Loucy (cell line): ENCODE data around the gene TNPO3.
A peak's percentile ranks its signal among the peaks of the same experiment; 100 is the strongest.
"Not testable (repeated sequence)": the region's sequence is repeated elsewhere in the genome, so short reads cannot be mapped to it uniquely, and the experiment has no call there.

Experiments
- H2AFZ ChIP-seq: fragments of 200-600 bp; sonication (generic); 2 replicates; pipeline ENCODE4 v1.6.0; 2016; ENCODE audit warnings: antibody characterized with exemption, mild to moderate bottlenecking, low read length, moderate library complexity
- H3F3A ChIP-seq: fragments of 200-600 bp; 2 replicates; pipeline ENCODE4 v1.6.0; 2016; ENCODE audit warnings: antibody characterized with exemption, low read depth, mild to moderate bottlenecking
- H3K27me3 ChIP-seq: fragments of 200-600 bp; sonication (generic); 2 replicates; pipeline ENCODE4 v1.6.1; 2014; ENCODE audit warnings: low read length, mild to moderate bottlenecking; ENCODE audit not compliant: insufficient read depth, poor library complexity, severe bottlenecking
- H3K36me3 ChIP-seq: fragments of 200-600 bp; sonication (generic); 2 replicates; pipeline ENCODE4 v1.6.1; 2016; ENCODE audit warnings: low read length; ENCODE audit not compliant: insufficient read depth
- H3K4me1 ChIP-seq: fragments of 200-600 bp; sonication (generic); 2 replicates; pipeline ENCODE4 v1.5.1; 2014; ENCODE audit warnings: low read length, mild to moderate bottlenecking; ENCODE audit not compliant: insufficient read depth, poor library complexity, severe bottlenecking
- H3K4me2 ChIP-seq: fragments of 200-600 bp; sonication (generic); 2 replicates; pipeline ENCODE4 v1.6.0; 2014; ENCODE audit warnings: antibody characterized with exemption, low read length, low read depth, mild to moderate bottlenecking; ENCODE audit not compliant: poor library complexity, severe bottlenecking
- H3K4me3 ChIP-seq: fragments of 200-600 bp; sonication (generic); 2 replicates; pipeline ENCODE4 v1.5.1; 2014; ENCODE audit warnings: low read length, mild to moderate bottlenecking, mixed read lengths; ENCODE audit not compliant: poor library complexity, severe bottlenecking
- H3K79me2 ChIP-seq: fragments of 200-600 bp; sonication (generic); 2 replicates; pipeline ENCODE4 v1.6.1; 2014; ENCODE audit warnings: low read length; ENCODE audit not compliant: insufficient read depth
- H3K9ac ChIP-seq: fragments of 200-600 bp; sonication (generic); 2 replicates; pipeline ENCODE4 v1.6.0; 2014; ENCODE audit warnings: mild to moderate bottlenecking, low read depth, low read length, moderate library complexity; ENCODE audit not compliant: poor library complexity, severe bottlenecking
- H3K9me2 ChIP-seq: fragments of 200-600 bp; sonication (generic); replicated peaks from 2 replicates; pipeline ENCODE4 v1.6.1; 2016; ENCODE audit warnings: low read depth, low read length, mixed read lengths
- H3K9me3 ChIP-seq: fragments of 200-600 bp; sonication (generic); 2 replicates; pipeline ENCODE4 v1.6.1; 2014; ENCODE audit warnings: mild to moderate bottlenecking, antibody characterized with exemption, low read length, low read depth; ENCODE audit not compliant: insufficient read depth
- H4K20me1 ChIP-seq: fragments of 200-600 bp; sonication (generic); 2 replicates; pipeline ENCODE4 v1.6.0; 2014; ENCODE audit warnings: antibody characterized with exemption, low read length, mild to moderate bottlenecking; ENCODE audit not compliant: insufficient read depth, poor library complexity, severe bottlenecking
- EZH2phosphoT487 ChIP-seq: fragments of 200-600 bp; IDR thresholded peaks from 2 replicates; pipeline ENCODE4 v1.6.1; 2018; ENCODE audit warnings: antibody characterized with exemption, mild to moderate bottlenecking, moderate library complexity, borderline replicate concordance
- TF ChIP-seq, protein P1 (sequence below): fragments of 200-600 bp; sonication (generic); conservative IDR thresholded peaks from 2 replicates; pipeline ENCODE4 v1.5.1; 2014; ENCODE audit warnings: mild to moderate bottlenecking, antibody characterized with exemption, low read length

The TNPO3 gene

DNA sequence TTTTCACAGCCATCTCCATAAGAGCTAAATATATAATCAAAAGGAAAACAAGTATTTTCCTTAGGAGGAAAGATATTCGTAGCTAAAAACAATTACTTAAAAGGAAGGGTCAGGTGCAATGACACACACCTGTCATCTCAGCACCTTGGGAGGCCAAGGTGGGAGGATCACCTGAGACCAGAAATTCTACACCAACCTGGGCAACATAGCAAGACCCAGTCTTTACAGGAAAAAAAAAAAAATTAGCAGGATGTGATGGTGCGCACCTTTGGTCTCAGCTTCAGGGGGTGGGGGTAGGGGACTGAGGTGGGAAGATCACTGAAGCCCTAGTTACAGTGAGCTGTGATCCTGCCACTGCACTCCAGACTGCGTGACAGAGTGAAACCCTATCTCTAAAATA lies 11.9 kb downstream of the TNPO3 start:
- Histone ChIP-seq H3K27me3 (no peaks in the 10 kb centered on the region), H2AFZ (no peak overlapping the region), H3K9me3 (no peaks in the 10 kb centered on the region), H3K79me2 (peaks cover 100% of the 10 kb centered on the region), H3F3A (no peaks in the 10 kb centered on the region), H3K4me3 (peak overlapping the region; percentile 47), H3K36me3 (peaks cover 26% of the 10 kb centered on the region), H3K4me2 (peak overlapping the region; percentile 78), H3K9ac (no peak overlapping the region), H3K9me2 (no peaks in the 10 kb centered on the region), H3K4me1 (peaks cover 62% of the 10 kb centered on the region), H4K20me1 (peaks cover 85% of the 10 kb centered on the region)
- TF ChIP-seq EZH2phosphoT487: no peak
- TF ChIP-seq, protein P1, sequence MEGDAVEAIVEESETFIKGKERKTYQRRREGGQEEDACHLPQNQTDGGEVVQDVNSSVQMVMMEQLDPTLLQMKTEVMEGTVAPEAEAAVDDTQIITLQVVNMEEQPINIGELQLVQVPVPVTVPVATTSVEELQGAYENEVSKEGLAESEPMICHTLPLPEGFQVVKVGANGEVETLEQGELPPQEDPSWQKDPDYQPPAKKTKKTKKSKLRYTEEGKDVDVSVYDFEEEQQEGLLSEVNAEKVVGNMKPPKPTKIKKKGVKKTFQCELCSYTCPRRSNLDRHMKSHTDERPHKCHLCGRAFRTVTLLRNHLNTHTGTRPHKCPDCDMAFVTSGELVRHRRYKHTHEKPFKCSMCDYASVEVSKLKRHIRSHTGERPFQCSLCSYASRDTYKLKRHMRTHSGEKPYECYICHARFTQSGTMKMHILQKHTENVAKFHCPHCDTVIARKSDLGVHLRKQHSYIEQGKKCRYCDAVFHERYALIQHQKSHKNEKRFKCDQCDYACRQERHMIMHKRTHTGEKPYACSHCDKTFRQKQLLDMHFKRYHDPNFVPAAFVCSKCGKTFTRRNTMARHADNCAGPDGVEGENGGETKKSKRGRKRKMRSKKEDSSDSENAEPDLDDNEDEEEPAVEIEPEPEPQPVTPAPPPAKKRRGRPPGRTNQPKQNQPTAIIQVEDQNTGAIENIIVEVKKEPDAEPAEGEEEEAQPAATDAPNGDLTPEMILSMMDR: no peak

DNA sequence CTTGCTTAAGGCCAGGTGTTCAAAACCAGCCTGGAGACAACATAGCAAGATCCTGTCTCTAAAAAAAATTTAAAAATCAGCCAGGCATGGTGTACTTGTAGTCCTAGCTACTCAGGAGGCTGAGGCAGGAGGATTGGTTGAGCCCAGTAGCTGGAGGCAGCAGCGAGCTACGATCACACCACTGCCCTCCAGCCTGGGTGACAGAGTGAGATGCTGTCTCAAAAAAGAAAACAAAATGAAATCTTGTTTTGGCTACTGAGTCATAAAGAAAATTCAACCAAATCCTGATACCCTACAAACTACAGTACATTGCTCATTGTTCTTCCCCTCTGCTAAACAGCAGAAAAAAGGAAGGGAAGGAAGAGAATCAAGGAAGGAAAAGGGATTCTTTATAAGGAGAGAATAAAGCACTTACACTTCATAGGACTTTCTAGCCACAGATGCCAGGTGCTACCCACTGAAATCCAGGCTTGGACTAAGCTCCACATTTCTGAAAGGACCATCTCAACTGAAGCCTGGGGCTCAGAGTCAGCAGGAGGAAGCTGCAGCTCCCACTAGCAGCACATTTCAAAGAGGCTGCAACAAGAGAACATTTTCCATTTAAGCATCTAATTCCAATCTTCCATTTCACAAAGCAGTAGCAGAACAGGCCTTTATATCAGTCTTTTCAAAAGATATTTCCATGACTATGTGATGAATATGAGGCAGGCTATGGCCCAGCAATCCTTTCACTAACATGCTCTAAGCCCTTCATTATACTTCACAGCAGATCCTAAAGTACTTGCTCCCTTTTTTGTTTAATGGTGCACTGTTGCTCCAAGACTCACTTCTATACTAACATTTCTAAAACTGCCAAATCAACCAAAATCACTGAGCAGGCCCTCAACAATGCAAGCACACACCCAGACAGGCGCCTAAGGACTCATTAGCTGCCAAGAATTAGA lies 13.5 kb downstream of the TNPO3 start:
- Histone ChIP-seq H3K4me1 (peaks cover 46% of the 10 kb centered on the region), H3K36me3 (peaks cover 42% of the 10 kb centered on the region), H3K79me2 (peaks cover 100% of the 10 kb centered on the region), H3K4me2 (peak overlapping the region; percentile 78), H3F3A (no peaks in the 10 kb centered on the region), H2AFZ (no peak overlapping the region), H3K9me3 (no peaks in the 10 kb centered on the region), H3K9ac (no peak overlapping the region), H3K9me2 (no peaks in the 10 kb centered on the region), H3K4me3 (no peak overlapping the region), H4K20me1 (peaks cover 83% of the 10 kb centered on the region), H3K27me3 (no peaks in the 10 kb centered on the region)
- TF ChIP-seq, protein P1: no peak

DNA sequence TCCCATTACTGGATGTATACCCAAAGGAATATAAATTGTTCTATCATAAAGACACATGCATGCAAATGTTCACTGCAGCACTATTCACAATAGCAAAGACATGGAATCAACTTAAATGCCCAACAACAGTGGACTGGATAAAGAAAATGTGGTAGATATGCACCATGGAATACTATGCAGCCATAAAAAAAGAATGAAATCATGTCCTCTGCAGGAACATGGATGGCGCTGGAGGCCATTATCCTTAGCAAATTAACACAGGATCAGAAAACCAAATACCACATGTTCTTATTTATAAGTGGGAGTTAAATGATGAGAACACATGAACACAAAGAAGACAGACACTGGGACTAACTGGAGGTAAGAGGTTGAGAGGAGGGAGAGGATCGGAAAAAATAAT lies 16.4 kb downstream of the TNPO3 start:
- peaks cover 95% of the 10 kb centered on the region for H3K79me2 ChIP-seq
- H3K4me1 ChIP-seq: peaks cover 20% of the 10 kb centered on the region
- not testable (repeated sequence) for H3K9ac ChIP-seq, H2AFZ ChIP-seq, H3F3A ChIP-seq, H3K4me2 ChIP-seq, H3K9me3 ChIP-seq, H3K27me3 ChIP-seq, H3K4me3 ChIP-seq, H3K9me2 ChIP-seq
- H3K36me3 ChIP-seq: peaks cover 63% of the 10 kb centered on the region
- peaks cover 62% of the 10 kb centered on the region for H4K20me1 ChIP-seq

DNA sequence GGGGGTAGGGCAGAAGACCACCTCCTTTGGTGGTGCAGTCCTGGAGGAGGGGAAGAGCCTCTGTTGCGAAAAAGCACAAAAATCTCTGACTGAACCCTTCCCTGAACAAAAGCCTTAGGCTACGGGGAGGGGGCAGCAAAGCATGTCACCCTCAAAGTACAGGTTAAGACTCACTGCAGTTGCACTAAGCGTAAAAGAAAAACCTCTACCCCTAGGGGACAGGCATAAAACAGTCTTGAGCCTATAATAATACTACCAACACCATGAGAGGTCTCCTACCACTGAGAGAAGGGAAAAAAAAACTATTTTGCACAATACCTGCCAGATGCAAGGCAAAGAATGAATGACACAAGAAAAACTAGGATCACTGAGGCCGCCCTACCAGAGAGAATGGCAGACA lies 17.3 kb downstream of the TNPO3 start:
- no peaks in the 10 kb centered on the region for H3K9me2 ChIP-seq
- TF ChIP-seq, protein P1: no peak
- TF ChIP-seq EZH2phosphoT487: no peak
- no peaks in the 10 kb centered on the region for H3K9me3 ChIP-seq
- no peaks in the 10 kb centered on the region for H3F3A ChIP-seq
- peaks cover 11% of the 10 kb centered on the region for H3K4me1 ChIP-seq
- peaks cover 71% of the 10 kb centered on the region for H3K36me3 ChIP-seq
- peaks cover 59% of the 10 kb centered on the region for H4K20me1 ChIP-seq
- H3K27me3 ChIP-seq: no peaks in the 10 kb centered on the region
- no peak overlapping the region for H3K4me2 ChIP-seq
- no peak overlapping the region for H3K4me3 ChIP-seq
- H3K79me2 ChIP-seq: peaks cover 95% of the 10 kb centered on the region
- no peak overlapping the region for H2AFZ ChIP-seq
- H3K9ac ChIP-seq: no peak overlapping the region
